ENCODE results near the gene CEP290. TPM values are rescaled to one million over a fixed set of nuclear protein-coding genes. Genes with fewer than 3 reads are reported as not detected.
A peak's percentile ranks its signal among the peaks of the same experiment; 100 is the strongest.
"Not testable (repeated sequence)": the region's sequence is repeated elsewhere in the genome, so short reads cannot be mapped to it uniquely, and the experiment has no call there.

The CEP290 gene
- total RNA-seq, 1 donor, result 11.3 TPM

DNA sequence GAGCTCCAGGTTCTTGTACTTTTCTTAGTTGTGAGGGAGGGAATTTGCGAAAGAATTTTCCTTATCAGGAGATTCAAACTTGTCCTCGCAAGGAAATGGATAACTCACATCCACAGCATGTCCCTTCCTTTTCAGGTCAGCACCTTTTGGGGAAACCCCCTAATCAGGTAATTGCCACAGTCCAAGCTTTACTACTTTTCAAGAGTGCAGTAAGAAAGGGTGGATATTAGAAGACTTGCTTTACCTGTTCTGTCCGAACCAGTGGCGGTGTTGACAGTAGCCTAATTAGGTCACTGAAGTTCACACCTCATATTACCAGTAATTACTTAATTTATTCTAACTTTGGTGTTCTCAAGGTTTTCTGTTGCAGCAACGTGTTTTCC is 106.0 kb downstream of the CEP290 start:
- H3K4me3 ChIP-seq (ENCODE audit: low read length), result peak overlapping the region; percentile 64

GRCh38 chr12:88035271-88035906 is 106.5 kb downstream of the CEP290 start:
- no peaks in the 10 kb centered on the region for H3K27me3 ChIP-seq (ENCODE audit: insufficient read depth, low read length)

More for the DNA sequence above, 106.0 kb downstream of the CEP290 start:
- Histone ChIP-seq H3K27me3 (ENCODE audit: insufficient read depth, low read length) (no peaks in the 10 kb centered on the region), H3K9me3 (ENCODE audit: low read depth, low read length) (no peaks in the 10 kb centered on the region), H3K4me1 (ENCODE audit: insufficient read depth, low read length) (peaks cover 16% of the 10 kb centered on the region)

GRCh38 chr12:88031161-88031560 is 110.7 kb downstream of the CEP290 start:
- not testable (repeated sequence) for H3K9me3 ChIP-seq (ENCODE audit: low read depth, low read length); H3K4me1 ChIP-seq (ENCODE audit: insufficient read depth, low read length); H3K27me3 ChIP-seq (ENCODE audit: insufficient read depth, low read length); H3K4me3 ChIP-seq (ENCODE audit: low read length)

More at GRCh38 chr12:88035271-88035906, 106.5 kb downstream of the CEP290 start:
- no peaks in the 10 kb centered on the region for H3K9me3 ChIP-seq (ENCODE audit: low read depth, low read length)
- peaks cover 16% of the 10 kb centered on the region for H3K4me1 ChIP-seq (ENCODE audit: insufficient read depth, low read length)
- H3K4me3 ChIP-seq (ENCODE audit: low read length), result peak overlapping the region; percentile 64

- no peak within 1 kb of the TSS for H3K4me3 ChIP-seq (ENCODE audit: low read length)
- H3K9me3 ChIP-seq (ENCODE audit: low read depth, low read length), result no peaks in the 10 kb centered on the region
- H3K27me3 ChIP-seq (ENCODE audit: insufficient read depth, low read length), result no peaks in the 10 kb centered on the region
- no peaks in the 10 kb centered on the region for H3K4me1 ChIP-seq (ENCODE audit: insufficient read depth, low read length)
Measured at GRCh38 chr12:88029093-88029665, 112.7 kb downstream of the CEP290 start, which contains the start of gene C12orf50. C12orf50 (minus strand) TSS chr12:88029401; CDS start chr12:88026962, 2,439 bp downstream.

GRCh38 chr12:88026196-88026595 is 115.7 kb downstream of the CEP290 start:
- Histone ChIP-seq H3K4me1 (ENCODE audit: insufficient read depth, low read length) (no peaks in the 10 kb centered on the region), H3K4me3 (ENCODE audit: low read length) (no peak overlapping the region)

DNA sequence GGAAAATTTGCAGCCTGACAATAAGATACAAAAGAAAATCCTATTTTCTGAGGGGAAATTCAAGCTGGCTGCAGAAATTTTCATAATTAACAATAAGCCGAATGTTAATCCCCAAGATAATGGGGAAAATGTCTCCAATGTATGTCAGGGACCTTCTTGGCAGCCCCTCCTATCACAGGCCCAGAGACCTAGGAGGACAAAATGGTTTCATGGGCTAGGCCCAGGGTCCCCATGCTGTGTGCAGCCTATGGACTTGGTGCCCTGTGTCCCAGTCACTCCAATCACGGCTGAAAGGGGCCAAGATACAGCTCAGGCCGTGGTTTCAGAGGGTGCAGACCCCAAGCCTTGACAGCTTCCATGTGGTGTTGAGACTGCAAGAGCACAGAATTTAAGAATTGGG is 123.9 kb downstream of the CEP290 start:
- H3K4me1 ChIP-seq (ENCODE audit: insufficient read depth, low read length), result no peaks in the 10 kb centered on the region
- no peaks in the 10 kb centered on the region for H3K9me3 ChIP-seq (ENCODE audit: low read depth, low read length)
- peaks cover 2% of the 10 kb centered on the region for H3K27me3 ChIP-seq (ENCODE audit: insufficient read depth, low read length)
- H3K4me3 ChIP-seq (ENCODE audit: low read length), result no peak overlapping the region

More at GRCh38 chr12:88026196-88026595, 115.7 kb downstream of the CEP290 start:
- H3K9me3 ChIP-seq (ENCODE audit: low read depth, low read length), result no peaks in the 10 kb centered on the region
- H3K27me3 ChIP-seq (ENCODE audit: insufficient read depth, low read length), result peaks cover 2% of the 10 kb centered on the region

DNA sequence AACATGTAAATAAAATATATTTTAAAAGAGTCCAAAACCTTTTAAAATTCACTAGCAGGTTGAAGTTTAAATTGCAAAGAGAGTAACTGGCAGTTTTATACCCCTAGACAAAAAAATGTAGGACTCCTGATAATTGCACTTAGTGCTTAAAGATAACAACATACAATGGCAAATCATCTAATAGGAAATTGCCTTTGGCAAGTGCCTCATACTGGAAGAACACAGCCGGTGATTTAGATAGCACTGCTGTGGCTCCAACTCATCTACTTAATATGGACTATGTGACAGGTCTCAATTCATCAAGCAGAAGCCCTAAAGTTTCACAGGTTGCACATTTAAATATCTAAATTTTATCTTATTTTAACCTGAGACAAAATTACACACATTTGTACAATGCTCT is 126.1 kb downstream of the CEP290 start:
- Histone ChIP-seq H3K4me3 (ENCODE audit: low read length) (no peak overlapping the region), H3K27me3 (ENCODE audit: insufficient read depth, low read length) (no peaks in the 10 kb centered on the region), H3K9me3 (ENCODE audit: low read depth, low read length) (no peaks in the 10 kb centered on the region), H3K4me1 (ENCODE audit: insufficient read depth, low read length) (no peaks in the 10 kb centered on the region)

GRCh38 chr12:88011755-88012154 is 130.1 kb downstream of the CEP290 start:
- Histone ChIP-seq H3K27me3 (ENCODE audit: insufficient read depth, low read length) (no peaks in the 10 kb centered on the region), H3K9me3 (ENCODE audit: low read depth, low read length) (no peaks in the 10 kb centered on the region), H3K4me1 (ENCODE audit: insufficient read depth, low read length) (no peaks in the 10 kb centered on the region), H3K4me3 (ENCODE audit: low read length) (no peak overlapping the region)

GRCh38 chr12:88006351-88006750 is 135.5 kb downstream of the CEP290 start:
- Histone ChIP-seq H3K4me3 (ENCODE audit: low read length) (no peak overlapping the region), H3K27me3 (ENCODE audit: insufficient read depth, low read length) (no peaks in the 10 kb centered on the region), H3K9me3 (ENCODE audit: low read depth, low read length) (peaks cover 5% of the 10 kb centered on the region), H3K4me1 (ENCODE audit: insufficient read depth, low read length) (no peaks in the 10 kb centered on the region)

DNA sequence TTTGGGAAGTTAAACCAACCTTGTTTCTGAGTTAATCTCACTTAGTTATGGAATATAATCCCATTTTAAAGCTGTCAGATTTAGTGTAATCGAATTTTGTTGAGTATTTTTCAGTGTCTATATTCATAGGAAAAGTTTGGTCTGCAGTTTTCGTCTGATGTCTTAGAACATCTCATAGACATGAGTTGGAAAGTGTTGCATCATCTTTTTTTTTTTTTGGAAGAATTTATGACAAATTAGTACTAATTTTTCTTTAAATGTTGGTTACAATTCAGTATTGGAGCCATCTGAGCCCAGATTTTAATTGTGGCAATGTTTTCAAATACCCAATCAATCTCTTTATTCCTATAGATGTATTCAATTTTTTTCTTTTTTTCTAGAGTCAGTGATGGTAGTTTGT is 140.6 kb downstream of the CEP290 start:
- peaks cover 5% of the 10 kb centered on the region for H3K9me3 ChIP-seq (ENCODE audit: low read depth, low read length)
- H3K4me3 ChIP-seq (ENCODE audit: low read length), result no peak overlapping the region
- H3K4me1 ChIP-seq (ENCODE audit: insufficient read depth, low read length), result no peaks in the 10 kb centered on the region
- no peaks in the 10 kb centered on the region for H3K27me3 ChIP-seq (ENCODE audit: insufficient read depth, low read length)

Other genes starting within 250 kb of the CEP290 start
- gene C12orf50, start 112.7 kb downstream of the CEP290 start, total RNA-seq, result under 0.01 TPM
- gene TMTC3, start 219 bp upstream of the CEP290 start, total RNA-seq, result 9.2 TPM

Measured in mononuclear cell (primary cell).